ENCODE results near the gene DUSP10. TPM values are rescaled to one million over a fixed set of nuclear protein-coding genes. Genes with fewer than 3 reads are reported as not detected.

The DUSP10 gene
- total RNA-seq, 1 donor from 2014 or later = 65.8 TPM

DNA sequence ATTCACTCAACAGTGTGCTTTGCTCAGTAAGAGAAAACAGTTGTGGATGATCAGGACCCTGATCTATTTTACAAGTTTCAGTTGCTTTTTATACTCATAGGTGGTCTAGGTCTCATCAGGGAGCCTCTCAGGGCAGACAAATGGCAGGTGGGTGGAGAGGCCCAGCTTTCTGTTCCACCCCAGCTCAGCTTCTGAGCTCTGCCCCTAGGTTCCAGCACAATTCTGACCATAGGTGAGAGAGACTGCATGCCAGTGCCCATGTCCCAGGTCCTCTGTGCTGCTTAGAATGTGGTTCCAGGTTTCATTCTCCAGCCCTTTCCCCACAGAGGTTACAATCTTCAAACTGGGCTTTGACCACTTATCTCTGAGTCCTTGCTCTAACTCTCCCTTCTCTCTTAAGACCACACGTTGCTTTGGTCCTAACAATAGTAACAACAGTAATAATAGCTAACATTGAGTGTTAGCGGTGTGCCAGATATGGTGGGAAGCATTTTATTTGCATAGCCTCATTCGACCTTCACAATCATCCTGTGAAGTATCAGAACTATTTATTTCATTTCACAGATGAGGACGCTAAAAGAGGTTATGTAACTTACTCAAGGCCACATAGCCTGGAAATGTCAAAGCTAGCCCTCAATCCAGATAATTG lies 19.6 kb upstream of the DUSP10 start:
- TF ChIP-seq, protein P1, sequence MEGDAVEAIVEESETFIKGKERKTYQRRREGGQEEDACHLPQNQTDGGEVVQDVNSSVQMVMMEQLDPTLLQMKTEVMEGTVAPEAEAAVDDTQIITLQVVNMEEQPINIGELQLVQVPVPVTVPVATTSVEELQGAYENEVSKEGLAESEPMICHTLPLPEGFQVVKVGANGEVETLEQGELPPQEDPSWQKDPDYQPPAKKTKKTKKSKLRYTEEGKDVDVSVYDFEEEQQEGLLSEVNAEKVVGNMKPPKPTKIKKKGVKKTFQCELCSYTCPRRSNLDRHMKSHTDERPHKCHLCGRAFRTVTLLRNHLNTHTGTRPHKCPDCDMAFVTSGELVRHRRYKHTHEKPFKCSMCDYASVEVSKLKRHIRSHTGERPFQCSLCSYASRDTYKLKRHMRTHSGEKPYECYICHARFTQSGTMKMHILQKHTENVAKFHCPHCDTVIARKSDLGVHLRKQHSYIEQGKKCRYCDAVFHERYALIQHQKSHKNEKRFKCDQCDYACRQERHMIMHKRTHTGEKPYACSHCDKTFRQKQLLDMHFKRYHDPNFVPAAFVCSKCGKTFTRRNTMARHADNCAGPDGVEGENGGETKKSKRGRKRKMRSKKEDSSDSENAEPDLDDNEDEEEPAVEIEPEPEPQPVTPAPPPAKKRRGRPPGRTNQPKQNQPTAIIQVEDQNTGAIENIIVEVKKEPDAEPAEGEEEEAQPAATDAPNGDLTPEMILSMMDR (IDR thresholded peaks at IDR 0.05; ENCODE audit: insufficient read depth, low read length, poor library complexity, severe bottlenecking) = no peak
- H3K36me3 ChIP-seq (ENCODE audit: control insufficient read depth, insufficient read depth, low read length) = peaks cover 1% of the 10 kb centered on the region
- no peak overlapping the region for H3K4me3 ChIP-seq (ENCODE audit: low read depth, low read length)
- DNase-seq (ENCODE audit: low read depth) = no peak
- H3K27me3 ChIP-seq (ENCODE audit: control insufficient read depth, insufficient read depth, low read length) = no peaks in the 10 kb centered on the region

DNA sequence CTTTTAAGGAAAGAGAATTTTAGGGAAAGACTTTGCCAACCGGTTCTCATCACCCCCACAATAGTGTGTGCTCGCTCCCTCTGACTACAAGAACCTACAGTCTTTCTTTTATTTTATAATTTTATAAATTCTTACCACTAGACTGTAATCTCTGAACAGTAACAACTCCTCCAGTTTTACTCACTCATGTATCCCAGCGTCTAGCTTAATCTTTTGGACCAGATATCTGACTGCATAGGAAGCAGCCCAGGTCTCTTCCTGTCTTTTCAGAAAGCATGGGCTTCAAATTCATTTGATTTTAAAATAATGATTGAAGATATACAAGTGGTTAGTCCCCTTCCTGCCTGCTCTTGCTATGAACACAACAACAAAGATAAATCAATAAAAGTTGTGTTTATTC lies 19.0 kb upstream of the DUSP10 start:
- Histone ChIP-seq H3K27me3 (ENCODE audit: control insufficient read depth, insufficient read depth, low read length) (no peaks in the 10 kb centered on the region), H3K4me3 (ENCODE audit: low read depth, low read length) (no peak overlapping the region), H3K36me3 (ENCODE audit: control insufficient read depth, insufficient read depth, low read length) (peaks cover 1% of the 10 kb centered on the region)
- TF ChIP-seq, protein P1 (IDR thresholded peaks at IDR 0.05; ENCODE audit: insufficient read depth, low read length, poor library complexity, severe bottlenecking) = no peak
- no peak for DNase-seq (ENCODE audit: low read depth)

DNA sequence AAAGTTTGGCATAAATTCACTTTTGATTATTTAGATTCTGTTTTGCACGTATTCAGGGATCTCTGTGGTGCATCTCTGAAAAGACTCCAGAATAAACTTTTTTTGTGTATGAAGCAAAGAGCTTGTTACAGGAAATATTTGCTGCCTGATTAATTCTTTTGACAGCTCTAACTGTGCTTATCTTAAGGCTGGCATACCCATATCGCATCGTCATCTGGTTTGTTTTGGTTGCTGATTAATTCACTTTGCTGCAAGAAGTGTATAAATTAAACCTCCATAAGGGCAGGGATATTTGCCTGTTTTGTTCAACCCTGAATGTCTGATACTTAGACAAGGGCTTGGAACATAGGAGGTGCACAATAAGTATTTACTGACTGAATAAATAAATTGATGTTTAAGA lies 17.5 kb upstream of the DUSP10 start:
- H3K36me3 ChIP-seq (ENCODE audit: control insufficient read depth, insufficient read depth, low read length) = peaks cover 1% of the 10 kb centered on the region
- DNase-seq (ENCODE audit: low read depth) = no peak
- TF ChIP-seq, protein P1 (IDR thresholded peaks at IDR 0.05; ENCODE audit: insufficient read depth, low read length, poor library complexity, severe bottlenecking) = no peak
- no peaks in the 10 kb centered on the region for H3K27me3 ChIP-seq (ENCODE audit: control insufficient read depth, insufficient read depth, low read length)
- no peak overlapping the region for H3K4me3 ChIP-seq (ENCODE audit: low read depth, low read length)

DNA sequence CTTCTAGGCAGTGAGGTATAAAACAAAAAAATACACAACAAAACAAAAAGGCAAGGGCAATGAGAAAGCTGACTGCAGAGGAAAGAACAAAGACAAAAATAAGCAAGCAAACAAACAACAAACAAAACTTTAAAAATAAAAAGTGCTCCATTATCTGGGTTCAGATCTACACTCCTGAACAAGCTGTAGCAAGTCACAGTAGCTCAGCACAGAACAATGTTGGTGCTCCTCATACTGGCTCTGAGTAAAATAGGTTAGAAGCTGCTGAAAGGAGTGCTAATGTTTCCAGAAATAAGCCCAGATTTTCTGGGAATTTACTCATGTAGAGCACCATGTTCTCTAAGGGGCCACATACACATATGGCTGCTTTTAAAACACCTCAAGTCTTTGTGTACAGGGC lies 16.6 kb upstream of the DUSP10 start:
- Histone ChIP-seq H3K27me3 (ENCODE audit: control insufficient read depth, insufficient read depth, low read length) (no peaks in the 10 kb centered on the region), H3K36me3 (ENCODE audit: control insufficient read depth, insufficient read depth, low read length) (peaks cover 1% of the 10 kb centered on the region), H3K4me3 (ENCODE audit: low read depth, low read length) (no peak overlapping the region)
- TF ChIP-seq, protein P1 (IDR thresholded peaks at IDR 0.05; ENCODE audit: insufficient read depth, low read length, poor library complexity, severe bottlenecking) = no peak
- DNase-seq (ENCODE audit: low read depth) = no peak

DNA sequence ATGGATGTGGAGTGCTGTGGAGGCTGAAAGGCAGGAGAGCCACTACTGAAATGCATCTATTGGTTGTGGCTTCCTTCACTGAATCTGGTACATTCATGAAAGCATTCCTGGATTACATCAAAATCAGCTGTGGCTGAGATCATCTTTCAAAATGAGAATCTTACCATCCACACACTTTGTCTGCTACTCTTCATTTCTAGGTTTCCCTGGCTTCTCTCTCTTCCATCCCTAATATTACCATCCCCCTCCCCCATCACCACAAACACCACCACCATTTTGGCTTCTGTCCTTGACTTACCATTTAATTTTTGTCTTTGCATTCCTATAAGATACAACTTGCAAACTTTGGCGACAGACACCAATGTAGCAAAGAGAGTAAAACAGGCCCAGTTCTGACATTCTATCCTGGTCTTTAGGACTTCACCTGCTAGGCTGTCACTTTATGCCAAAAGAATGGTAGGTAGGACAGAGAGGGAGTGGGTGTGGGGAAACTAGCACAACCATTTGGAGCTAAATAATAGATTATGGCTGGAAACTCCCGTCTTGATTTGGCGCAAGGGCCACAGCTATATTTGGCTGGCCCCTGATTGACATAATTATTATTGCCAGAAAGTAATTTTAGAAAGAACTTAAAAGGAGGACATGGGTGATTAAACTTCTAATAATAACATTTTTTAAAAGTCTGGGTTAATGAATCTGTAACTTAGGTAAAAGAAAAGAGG lies 15.1 kb upstream of the DUSP10 start:
- peaks cover 1% of the 10 kb centered on the region for H3K36me3 ChIP-seq (ENCODE audit: control insufficient read depth, insufficient read depth, low read length)
- TF ChIP-seq, protein P1 (IDR thresholded peaks at IDR 0.05; ENCODE audit: insufficient read depth, low read length, poor library complexity, severe bottlenecking) = no peak
- H3K4me3 ChIP-seq (ENCODE audit: low read depth, low read length) = no peak overlapping the region
- no peaks in the 10 kb centered on the region for H3K27me3 ChIP-seq (ENCODE audit: control insufficient read depth, insufficient read depth, low read length)
- DNase-seq (ENCODE audit: low read depth) = no peak

Data from kidney epithelial cell (primary cell).